Mucosa of descending colon (tissue), 3 donors: Measurements from ENCODE around the gene ATP4B. TPM values are rescaled to one million over a fixed set of nuclear protein-coding genes. Genes with fewer than 3 reads are reported as not detected.
A peak's percentile ranks its signal among the peaks of the same experiment; 100 is the strongest.

Source experiments
- ATAC-seq: fragments of 200-7000 bp; cut with Tn5 transposase; one replicate; pipeline ENCODE4 v1.9.1; 2020; ENCODE audit warnings: mild to moderate bottlenecking, moderate library complexity
- DNase-seq, 3 donors: peaks; one replicate each; pipeline ENCODE4 v3.0.0-alpha.2; 2020
- H3K36me3 ChIP-seq: fragments of 200-600 bp; one replicate; pipeline ENCODE4 v1.8.0; 2021; ENCODE audit warnings: low read depth, mild to moderate bottlenecking
- H3K4me1 ChIP-seq: fragments of 200-600 bp; one replicate; pipeline ENCODE4 v1.8.0; 2021; ENCODE audit warnings: low read depth, mild to moderate bottlenecking
- H3K4me3 ChIP-seq: fragments of 200-600 bp; one replicate; pipeline ENCODE4 v1.8.0; 2021; ENCODE audit warnings: mild to moderate bottlenecking
- H3K9me3 ChIP-seq: fragments of 200-600 bp; one replicate; pipeline ENCODE4 v1.8.0; 2021; ENCODE audit warnings: mild to moderate bottlenecking
- intact Hi-C, 2 donors: fragments of 100-400 bp; cut with DNase I in 1 of 2; cut with micrococcal nuclease in 1 of 2; formaldehyde crosslinking; loops; one replicate each; pipeline versions ENCODE4 v1.11.0 to v1.11.1; 2022; cut with DNase I, micrococcal nuclease
- total RNA-seq, 3 donors: library from RNA; stranded (reverse); fragmentation: NEBNext Ultra II Directional in 2 of 3; extraction: Animal tissue kit (Norgen Biotek cat#: 25700) in 2 of 3; gene quantifications; one replicate each; pipeline versions ENCODE4 v1.2.1 to v1.2.4, GENCODE V29; 2021 to 2023
- TF ChIP-seq, protein P1 (sequence below): fragments of 200-600 bp; IDR thresholded peaks from one replicate; pipeline ENCODE4 v1.8.0; 2022; ENCODE audit warnings: antibody characterized with exemption, mild to moderate bottlenecking
- donor health status: DM: no; HTN: no; CAD: no; lungs with moderate emphysema.
- donor health status: DM: no; HTN: no; CAD: no.
- donor health status: DM: no; HTN: yes; CAD: no.

Gene ATP4B
- total RNA-seq, 3 donors from 2014 or later: 0.19 TPM; not detected in 2

DNA sequence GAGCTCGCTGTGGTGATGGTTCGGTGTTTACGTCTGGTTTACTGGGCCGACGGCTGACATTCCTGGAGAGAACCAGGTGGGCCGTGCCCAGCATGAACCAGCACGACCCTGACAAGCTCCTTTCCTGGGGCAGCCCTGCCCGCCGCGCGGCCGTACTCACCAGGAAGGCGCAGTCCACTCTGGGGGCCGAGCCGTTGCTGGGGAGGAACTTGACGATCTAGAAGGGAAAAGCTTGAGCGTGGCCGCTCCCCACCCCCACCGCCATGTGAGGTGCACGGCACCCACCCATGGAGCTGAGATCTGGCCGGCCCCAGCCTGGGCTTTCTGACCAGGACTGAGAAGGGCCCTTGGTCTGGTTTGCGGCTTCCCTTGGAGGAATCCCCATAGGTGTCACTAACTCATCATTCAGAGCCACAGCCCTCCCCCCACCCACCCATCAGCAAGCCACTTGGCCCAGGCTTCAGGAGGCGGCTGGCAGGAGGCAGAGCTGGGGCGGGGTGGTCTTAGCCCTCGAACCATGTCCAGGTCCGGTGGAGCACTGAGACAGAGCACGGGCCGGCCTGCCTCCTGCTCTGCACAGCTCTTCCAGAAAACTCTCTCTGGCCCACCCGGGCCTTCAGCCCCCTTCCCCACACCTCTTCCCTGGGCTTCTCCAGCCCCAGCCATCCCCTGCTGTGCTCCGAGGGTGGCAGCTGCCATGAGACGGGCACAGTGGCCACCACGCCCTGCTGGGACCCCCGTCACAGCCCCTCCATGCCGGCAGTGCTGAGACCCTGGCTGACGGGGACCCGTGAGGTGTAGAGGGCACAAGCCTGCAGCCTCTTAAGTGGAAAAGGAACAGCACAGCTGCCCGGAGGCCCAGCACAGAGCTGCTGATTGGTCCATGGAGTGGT lies 6.2 kb downstream of the ATP4B start:
- H3K36me3 ChIP-seq: no peaks in the 10 kb centered on the region
- intact Hi-C loops: no loop called here
- no peak for ATAC-seq
- TF ChIP-seq, protein P1, sequence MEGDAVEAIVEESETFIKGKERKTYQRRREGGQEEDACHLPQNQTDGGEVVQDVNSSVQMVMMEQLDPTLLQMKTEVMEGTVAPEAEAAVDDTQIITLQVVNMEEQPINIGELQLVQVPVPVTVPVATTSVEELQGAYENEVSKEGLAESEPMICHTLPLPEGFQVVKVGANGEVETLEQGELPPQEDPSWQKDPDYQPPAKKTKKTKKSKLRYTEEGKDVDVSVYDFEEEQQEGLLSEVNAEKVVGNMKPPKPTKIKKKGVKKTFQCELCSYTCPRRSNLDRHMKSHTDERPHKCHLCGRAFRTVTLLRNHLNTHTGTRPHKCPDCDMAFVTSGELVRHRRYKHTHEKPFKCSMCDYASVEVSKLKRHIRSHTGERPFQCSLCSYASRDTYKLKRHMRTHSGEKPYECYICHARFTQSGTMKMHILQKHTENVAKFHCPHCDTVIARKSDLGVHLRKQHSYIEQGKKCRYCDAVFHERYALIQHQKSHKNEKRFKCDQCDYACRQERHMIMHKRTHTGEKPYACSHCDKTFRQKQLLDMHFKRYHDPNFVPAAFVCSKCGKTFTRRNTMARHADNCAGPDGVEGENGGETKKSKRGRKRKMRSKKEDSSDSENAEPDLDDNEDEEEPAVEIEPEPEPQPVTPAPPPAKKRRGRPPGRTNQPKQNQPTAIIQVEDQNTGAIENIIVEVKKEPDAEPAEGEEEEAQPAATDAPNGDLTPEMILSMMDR: no peak
- peaks cover 12% of the 10 kb centered on the region for H3K4me1 ChIP-seq
- H3K4me3 ChIP-seq: no peak overlapping the region
- H3K9me3 ChIP-seq: no peaks in the 10 kb centered on the region
- DNase-seq: peak in 2 of 3 donors; percentile 20 to 40

DNA sequence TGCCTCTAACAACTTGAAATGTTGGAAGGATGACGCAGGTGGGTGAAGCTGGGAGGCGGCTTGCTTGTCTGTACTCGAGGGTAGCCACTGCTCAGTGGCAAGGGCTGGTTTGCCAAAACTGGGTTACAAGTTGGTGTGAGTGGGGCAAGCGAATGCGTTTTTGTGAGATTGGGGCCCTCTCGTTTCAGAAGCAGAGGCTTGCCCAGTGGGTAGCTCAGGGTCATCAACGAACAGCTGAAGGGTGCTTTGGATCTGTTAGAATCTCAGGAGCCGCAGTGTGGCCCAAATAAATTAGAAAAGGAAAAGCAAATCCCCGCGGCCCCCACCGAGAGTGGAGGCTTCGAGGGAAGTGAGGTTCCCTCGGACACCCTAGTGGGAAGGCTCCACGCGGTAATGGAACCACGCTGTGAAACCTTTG lies 7.3 kb downstream of the ATP4B start:
- ATAC-seq: no peak
- no peak overlapping the region for H3K4me3 ChIP-seq
- no peaks in the 10 kb centered on the region for H3K9me3 ChIP-seq
- TF ChIP-seq, protein P1: no peak
- H3K4me1 ChIP-seq: peaks cover 18% of the 10 kb centered on the region
- intact Hi-C loops: no loop called here
- no peaks in the 10 kb centered on the region for H3K36me3 ChIP-seq
- peak in 1 of 3 donors; percentile 6 for DNase-seq

DNA sequence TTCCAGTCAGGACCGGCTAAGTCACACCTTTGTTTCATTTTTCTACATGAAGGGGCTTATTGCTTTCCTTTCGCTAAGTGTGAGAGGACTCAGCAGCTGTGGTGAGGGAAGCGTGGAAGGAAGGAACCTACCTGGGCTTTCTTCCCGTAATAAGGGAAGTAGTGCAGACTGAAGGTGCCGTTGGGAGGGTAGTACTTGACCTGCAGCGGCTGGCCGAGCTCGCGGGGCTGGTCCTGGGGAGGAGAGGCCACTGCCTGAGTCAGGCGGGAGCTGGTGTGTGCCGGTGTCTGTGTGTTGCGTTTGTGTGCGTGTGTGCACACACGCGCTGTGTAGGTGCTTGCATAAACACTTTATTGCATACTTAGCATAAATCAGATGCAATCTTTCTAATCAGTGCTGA lies 7.7 kb downstream of the ATP4B start:
- ATAC-seq: no peak
- Histone ChIP-seq H3K4me1 (peaks cover 18% of the 10 kb centered on the region), H3K4me3 (no peak overlapping the region), H3K9me3 (no peaks in the 10 kb centered on the region), H3K36me3 (no peaks in the 10 kb centered on the region)
- peak in 2 of 3 donors; percentile 24 to 32 for DNase-seq
- TF ChIP-seq, protein P1: no peak
- intact Hi-C loops: no loop called here

DNA sequence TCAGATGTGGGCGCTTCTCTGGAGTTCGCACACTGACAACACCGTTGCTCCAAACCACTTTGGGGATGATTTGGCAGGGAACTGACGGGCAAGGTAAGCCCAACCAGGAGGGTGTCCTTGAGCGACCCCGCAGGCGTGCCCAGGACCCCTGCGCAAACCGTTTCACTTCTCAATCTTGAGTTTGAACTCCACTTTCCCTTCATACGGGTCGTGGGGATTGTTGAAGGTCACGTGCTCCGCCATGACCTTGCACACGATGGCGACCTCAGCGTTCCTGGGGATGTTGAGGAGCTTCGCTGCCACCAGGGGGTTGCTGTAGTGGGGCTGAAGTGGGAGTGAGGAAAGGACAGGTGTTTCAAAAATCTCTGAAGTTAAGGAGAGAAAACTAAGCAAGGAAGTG lies 8.8 kb downstream of the ATP4B start:
- H3K4me3 ChIP-seq: no peak overlapping the region
- intact Hi-C loops: no loop called here
- DNase-seq (peak in 1 of 3 donors; percentile 14), ATAC-seq (no peak)
- TF ChIP-seq, protein P1: no peak
- H3K36me3 ChIP-seq: no peaks in the 10 kb centered on the region
- peaks cover 18% of the 10 kb centered on the region for H3K4me1 ChIP-seq
- no peaks in the 10 kb centered on the region for H3K9me3 ChIP-seq

DNA sequence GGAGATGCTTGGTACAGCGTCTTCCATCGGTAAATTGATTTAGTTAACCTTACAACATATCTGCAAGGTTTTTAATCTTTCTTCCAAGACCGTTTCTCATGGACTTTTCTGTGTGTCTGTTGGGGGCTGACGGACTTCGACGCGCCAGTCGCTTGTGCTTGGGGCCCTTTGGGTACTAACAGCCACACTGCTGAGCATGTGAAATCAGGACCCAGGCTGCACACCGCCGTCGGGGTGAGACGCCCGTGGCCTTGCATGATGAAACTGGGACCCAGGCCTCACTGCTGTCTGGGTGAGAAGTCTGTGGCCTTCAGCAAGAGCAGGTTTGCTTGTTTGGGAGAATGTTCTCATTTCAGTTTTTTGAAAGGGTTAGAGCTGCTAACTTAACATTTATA lies 9.8 kb downstream of the ATP4B start:
- H3K9me3 ChIP-seq: no peaks in the 10 kb centered on the region
- ATAC-seq: no peak
- no peak overlapping the region for H3K4me3 ChIP-seq
- intact Hi-C loops: no loop called here
- peaks cover 18% of the 10 kb centered on the region for H3K4me1 ChIP-seq
- H3K36me3 ChIP-seq: no peaks in the 10 kb centered on the region
- DNase-seq: peak in 2 of 3 donors; percentile 34 to 40
- TF ChIP-seq, protein P1: no peak
